ENCODE results near the gene MRPS2. TPM values are rescaled to one million over a fixed set of nuclear protein-coding genes. Genes with fewer than 3 reads are reported as not detected.

The MRPS2 gene
- total RNA-seq, 1 experiment from 2014 or later: 77.6 TPM

- TF ChIP-seq ATF3 (CRISPR knock-in tag; conservative IDR thresholded peaks at IDR 0.05): no peak
These were observed 13.0 kb upstream of the MRPS2 start (continued) for GRCh38 chr9:135487281-135488012.

- POLR2A ChIA-PET: no interaction called here
- DNase-seq (ENCODE audit: low spot score) (no peak), ATAC-seq (no peak)
- CTCF ChIA-PET: no interaction called here
- Mint-ChIP-seq H3K4me3 (no peak overlapping the region), H3K9me3 (no peaks in the 10 kb centered on the region), H3K36me3 (peaks cover 37% of the 10 kb centered on the region), H3K4me1 (0 out of 2 replicates have a peak, but pooled peaks cover 4% of the 10 kb centered on the region), H3K27ac (no peak overlapping the region), H3K27me3 (ENCODE audit: low read depth) (no peaks in the 10 kb centered on the region)
- TF ChIP-seq ZNF281 (CRISPR knock-in tag; IDR thresholded peaks at IDR 0.05) (no peak), JUN (CRISPR knock-in tag; IDR thresholded peaks at IDR 0.05) (no peak), PRDM15 (CRISPR knock-in tag; IDR thresholded peaks at IDR 0.05) (no peak)
These were observed 12.5 kb upstream of the MRPS2 start for GRCh38 chr9:135488013-135488330.

- no peak for ATAC-seq
- no peak overlapping the region for H3K4me3 Mint-ChIP-seq
- H3K9me3 Mint-ChIP-seq: no peaks in the 10 kb centered on the region
- ChIA-PET CTCF (no interaction called here), POLR2A (no interaction called here)
- H3K36me3 Mint-ChIP-seq: peaks cover 35% of the 10 kb centered on the region
- H3K27ac Mint-ChIP-seq: no peak overlapping the region
- no peaks in the 10 kb centered on the region for H3K27me3 Mint-ChIP-seq (ENCODE audit: low read depth)
- DNase-seq (ENCODE audit: low spot score): no peak
- 0 out of 2 replicates have a peak, but pooled peaks cover 4% of the 10 kb centered on the region for H3K4me1 Mint-ChIP-seq
- TF ChIP-seq ZNF512 (CRISPR knock-in tag; IDR thresholded peaks at IDR 0.05; ENCODE audit: borderline replicate concordance): no peak
- no peak for TF ChIP-seq ZNF138 (CRISPR knock-in tag; conservative IDR thresholded peaks at IDR 0.05)
- no peak for TF ChIP-seq MAX (CRISPR knock-in tag; IDR thresholded peaks at IDR 0.05)
- no peak for TF ChIP-seq USF2 (CRISPR knock-in tag; IDR thresholded peaks at IDR 0.05)
- TF ChIP-seq TEAD1 (CRISPR knock-in tag; IDR thresholded peaks at IDR 0.05): no peak
- TF ChIP-seq GTF2I (CRISPR knock-in tag; conservative IDR thresholded peaks at IDR 0.05): no peak
- TF ChIP-seq CREB1 (CRISPR knock-in tag; IDR thresholded peaks at IDR 0.05): no peak
- TF ChIP-seq CBFB (CRISPR knock-in tag; IDR thresholded peaks at IDR 0.05; ENCODE audit: low read depth): no peak
- no peak for TF ChIP-seq GRHL2 (CRISPR knock-in tag; IDR thresholded peaks at IDR 0.05; ENCODE audit: insufficient replicate concordance, severe bottlenecking)
- no peak for TF ChIP-seq SOX15 (CRISPR knock-in tag; IDR thresholded peaks at IDR 0.05)
- TF ChIP-seq ZNF317 (CRISPR knock-in tag; IDR thresholded peaks at IDR 0.05; ENCODE audit: borderline replicate concordance, low read depth): no peak
- no peak for TF ChIP-seq FOXP1 (CRISPR knock-in tag; IDR thresholded peaks at IDR 0.05; ENCODE audit: borderline replicate concordance)
- TF ChIP-seq PRDM15 (CRISPR knock-in tag; IDR thresholded peaks at IDR 0.05): no peak
- no peak for TF ChIP-seq ZNF396 (CRISPR knock-in tag; IDR thresholded peaks at IDR 0.05; ENCODE audit: borderline replicate concordance)
- no peak for TF ChIP-seq ZNF423 (CRISPR knock-in tag; IDR thresholded peaks at IDR 0.05)
These were observed 12.0 kb upstream of the MRPS2 start for GRCh38 chr9:135488527-135488926.

All from WTC11 (cell line).